ENCODE data around the gene NCAPH2.

GRCh38 chr22:50556703-50557102 is 48.7 kb downstream of the NCAPH2 start:
- TF ChIP-seq BHLHE40 (IDR thresholded peaks at IDR 0.05; ENCODE audit: borderline replicate concordance) (no peak), ARNT (IDR thresholded peaks at IDR 0.05) (no peak), SUZ12 (IDR thresholded peaks at IDR 0.05) (no peak), ELF4 (IDR thresholded peaks at IDR 0.05) (no peak), NFRKB (IDR thresholded peaks at IDR 0.05) (no peak), ZNF384 (IDR thresholded peaks at IDR 0.05) (no peak), HDGF (IDR thresholded peaks at IDR 0.05; ENCODE audit: borderline replicate concordance) (no peak), LEF1 (IDR thresholded peaks at IDR 0.05; ENCODE audit: borderline replicate concordance) (no peak), FOXA1 (IDR thresholded peaks at IDR 0.05) (no peak), L3MBTL2 (conservative IDR thresholded peaks at IDR 0.05) (no peak), SP1 (IDR thresholded peaks at IDR 0.05) (no peak), TARDBP (IDR thresholded peaks at IDR 0.05) (no peak), FOXM1 (IDR thresholded peaks at IDR 0.05; ENCODE audit: borderline replicate concordance) (no peak), FOXK2 (IDR thresholded peaks at IDR 0.05) (no peak)
